ENCODE data around the gene AKT3.

The AKT3 gene

DNA sequence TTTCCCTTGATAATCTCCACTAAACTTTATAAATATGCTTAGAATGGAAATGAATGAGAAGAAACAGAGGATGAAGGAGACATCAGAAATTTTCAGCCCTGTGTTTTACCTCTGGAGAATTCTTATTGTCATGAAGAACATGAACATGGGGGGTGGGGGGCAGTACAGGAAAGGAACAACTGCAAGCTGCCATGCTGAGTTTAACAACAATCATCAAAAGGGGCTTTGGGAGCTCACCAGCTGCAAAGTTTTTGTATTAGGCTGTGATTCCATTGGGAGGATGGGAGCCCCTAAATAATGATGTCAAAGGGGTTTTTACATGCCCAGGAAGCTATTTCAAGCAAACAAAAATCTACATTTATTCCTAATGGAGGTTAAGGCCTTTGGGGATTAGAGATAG, 103.3 kb downstream of the AKT3 start:
- no peaks in the 10 kb centered on the region for H3K9me3 ChIP-seq (replicated peaks; ENCODE audit: insufficient read depth, low read length)
- no peak overlapping the region for H3K27ac ChIP-seq (ENCODE audit: low read length)
- no peak overlapping the region for H3K9ac ChIP-seq (ENCODE audit: low read length)
- H3K4me2 ChIP-seq (ENCODE audit: low read depth, low read length): no peak overlapping the region
- DNase-seq: no peak
- no peaks in the 10 kb centered on the region for H3K4me1 ChIP-seq (ENCODE audit: low read length)
- H3K9me2 ChIP-seq (replicated peaks; ENCODE audit: insufficient read depth, low read length): no peaks in the 10 kb centered on the region
- H4K20me1 ChIP-seq (ENCODE audit: insufficient read depth, low read length): no peaks in the 10 kb centered on the region
- TF ChIP-seq EZH2 (optimal IDR thresholded peaks at IDR 0.05; ENCODE audit: low read depth, low read length) (no peak), CTCF (IDR thresholded peaks at IDR 0.05; ENCODE audit: low read length) (no peak), EZH2phosphoT487 (IDR thresholded peaks at IDR 0.05; ENCODE audit: low read length) (no peak)
- H3F3A ChIP-seq (ENCODE audit: insufficient read depth, low read length): no peaks in the 10 kb centered on the region
- no peak overlapping the region for H3K4me3 ChIP-seq (ENCODE audit: low read length)
- H2AFZ ChIP-seq (ENCODE audit: low read length): no peak overlapping the region
- no peaks in the 10 kb centered on the region for H3K79me2 ChIP-seq (ENCODE audit: low read length)
- no peaks in the 10 kb centered on the region for H3K36me3 ChIP-seq (replicated peaks; ENCODE audit: insufficient read depth, low read length)
- H3K27me3 ChIP-seq (replicated peaks; ENCODE audit: insufficient read depth, low read length): no peaks in the 10 kb centered on the region

DNA sequence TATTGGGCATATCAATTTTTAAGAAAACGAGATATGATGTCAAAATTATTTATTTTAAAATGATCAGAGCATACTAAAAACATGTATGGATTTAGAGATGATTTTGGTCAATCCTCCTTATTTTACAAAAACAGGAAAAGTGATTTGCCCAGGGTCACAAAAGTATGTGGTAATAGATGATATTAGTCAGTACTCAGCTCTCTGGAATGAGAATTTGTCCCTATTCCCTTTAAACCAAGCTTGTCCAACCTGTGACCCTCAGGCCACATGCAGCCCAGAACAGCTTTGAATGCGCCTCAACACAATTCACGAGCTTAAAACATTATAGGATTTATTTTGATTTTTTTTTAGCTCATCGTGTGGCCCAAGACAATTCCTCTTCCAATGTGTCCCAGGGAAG, 104.7 kb downstream of the AKT3 start:
- no peaks in the 10 kb centered on the region for H3F3A ChIP-seq (ENCODE audit: insufficient read depth, low read length)
- no peak overlapping the region for H2AFZ ChIP-seq (ENCODE audit: low read length)
- no peak overlapping the region for H3K4me3 ChIP-seq (ENCODE audit: low read length)
- TF ChIP-seq EZH2 (optimal IDR thresholded peaks at IDR 0.05; ENCODE audit: low read depth, low read length): no peak
- no peaks in the 10 kb centered on the region for H3K9me3 ChIP-seq (replicated peaks; ENCODE audit: insufficient read depth, low read length)
- H3K9me2 ChIP-seq (replicated peaks; ENCODE audit: insufficient read depth, low read length): no peaks in the 10 kb centered on the region
- H3K79me2 ChIP-seq (ENCODE audit: low read length): no peaks in the 10 kb centered on the region
- peaks cover 5% of the 10 kb centered on the region; the same call in 1 of the 2 replicates for H3K4me1 ChIP-seq (ENCODE audit: low read length)
- H3K4me2 ChIP-seq (ENCODE audit: low read depth, low read length): no peak overlapping the region
- no peak overlapping the region for H3K9ac ChIP-seq (ENCODE audit: low read length)
- no peaks in the 10 kb centered on the region for H4K20me1 ChIP-seq (ENCODE audit: insufficient read depth, low read length)
- H3K36me3 ChIP-seq (replicated peaks; ENCODE audit: insufficient read depth, low read length): no peaks in the 10 kb centered on the region
- no peak for DNase-seq
- no peak overlapping the region for H3K27ac ChIP-seq (ENCODE audit: low read length)
- no peaks in the 10 kb centered on the region for H3K27me3 ChIP-seq (replicated peaks; ENCODE audit: insufficient read depth, low read length)

- H3K4me2 ChIP-seq (ENCODE audit: low read depth, low read length): no peak overlapping the region
- no peaks in the 10 kb centered on the region for H3K9me2 ChIP-seq (replicated peaks; ENCODE audit: insufficient read depth, low read length)
- no peak for DNase-seq
- no peaks in the 10 kb centered on the region for H4K20me1 ChIP-seq (ENCODE audit: insufficient read depth, low read length)
- no peaks in the 10 kb centered on the region for H3K36me3 ChIP-seq (replicated peaks; ENCODE audit: insufficient read depth, low read length)
- peaks cover 11% of the 10 kb centered on the region; the same call in 1 of the 2 replicates for H3K4me1 ChIP-seq (ENCODE audit: low read length)
- H3K27me3 ChIP-seq (replicated peaks; ENCODE audit: insufficient read depth, low read length): no peaks in the 10 kb centered on the region
- no peaks in the 10 kb centered on the region for H3K79me2 ChIP-seq (ENCODE audit: low read length)
- H3K4me3 ChIP-seq (ENCODE audit: low read length): no peak overlapping the region
- no peaks in the 10 kb centered on the region for H3F3A ChIP-seq (ENCODE audit: insufficient read depth, low read length)
- no peak overlapping the region for H3K27ac ChIP-seq (ENCODE audit: low read length)
- H3K9me3 ChIP-seq (replicated peaks; ENCODE audit: insufficient read depth, low read length): no peaks in the 10 kb centered on the region
- H3K9ac ChIP-seq (ENCODE audit: low read length): no peak overlapping the region
- TF ChIP-seq EZH2phosphoT487 (IDR thresholded peaks at IDR 0.05; ENCODE audit: low read length) (no peak), EZH2 (optimal IDR thresholded peaks at IDR 0.05; ENCODE audit: low read depth, low read length) (no peak), CTCF (IDR thresholded peaks at IDR 0.05; ENCODE audit: low read length) (no peak)
- no peak overlapping the region for H2AFZ ChIP-seq (ENCODE audit: low read length)
These were observed 107.2 kb downstream of the AKT3 start for GRCh38 chr1:243742819-243743218.

DNA sequence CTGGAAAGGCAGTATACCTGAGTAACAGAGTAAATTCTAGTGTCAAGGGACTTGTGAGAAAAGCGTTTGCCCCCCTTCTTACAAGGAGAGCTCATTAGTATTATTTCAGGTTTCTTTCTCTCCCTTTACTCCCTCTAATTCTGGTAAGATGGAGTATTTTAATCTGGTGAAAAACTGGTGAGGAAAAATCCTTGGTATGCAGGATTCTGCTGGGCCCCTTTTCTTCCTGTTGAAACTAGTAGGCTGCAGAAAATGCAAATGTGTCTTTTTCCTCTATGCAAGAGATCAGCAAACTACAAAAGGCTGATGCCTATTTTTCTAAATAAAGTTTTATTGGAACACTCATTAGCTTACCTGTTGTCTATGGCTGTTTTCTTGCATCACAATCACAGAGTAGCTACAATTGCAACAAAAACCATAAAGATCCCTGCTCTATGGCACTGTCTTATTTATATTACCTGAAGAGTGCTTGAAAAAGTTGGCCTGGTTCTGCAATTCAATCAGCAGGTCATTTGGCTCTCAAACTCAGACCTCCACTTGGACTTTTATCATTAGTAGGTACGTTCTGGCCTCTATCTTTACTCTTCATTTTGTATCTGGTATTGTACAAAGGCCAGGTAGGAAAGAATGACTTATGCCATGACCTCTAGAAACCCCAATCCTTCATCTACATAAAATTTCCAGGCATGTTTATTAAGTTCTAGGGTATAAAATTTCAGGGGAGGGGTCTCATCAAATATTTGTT, 109.6 kb downstream of the AKT3 start:
- no peak for DNase-seq
- Histone ChIP-seq H3K4me1 (ENCODE audit: low read length) (peaks cover 11% of the 10 kb centered on the region; the same call in 1 of the 2 replicates), H3K4me3 (ENCODE audit: low read length) (no peak overlapping the region), H3K9me3 (replicated peaks; ENCODE audit: insufficient read depth, low read length) (no peaks in the 10 kb centered on the region), H3K79me2 (ENCODE audit: low read length) (no peaks in the 10 kb centered on the region), H3K9ac (ENCODE audit: low read length) (no peak overlapping the region), H3K9me2 (replicated peaks; ENCODE audit: insufficient read depth, low read length) (no peaks in the 10 kb centered on the region), H3K4me2 (ENCODE audit: low read depth, low read length) (no peak overlapping the region), H4K20me1 (ENCODE audit: insufficient read depth, low read length) (no peaks in the 10 kb centered on the region), H3F3A (ENCODE audit: insufficient read depth, low read length) (no peaks in the 10 kb centered on the region), H3K27me3 (replicated peaks; ENCODE audit: insufficient read depth, low read length) (no peaks in the 10 kb centered on the region), H2AFZ (ENCODE audit: low read length) (no peak overlapping the region), H3K27ac (ENCODE audit: low read length) (no peak overlapping the region), H3K36me3 (replicated peaks; ENCODE audit: insufficient read depth, low read length) (no peaks in the 10 kb centered on the region)
- TF ChIP-seq CTCF (IDR thresholded peaks at IDR 0.05; ENCODE audit: low read length): no peak
- TF ChIP-seq EZH2 (optimal IDR thresholded peaks at IDR 0.05; ENCODE audit: low read depth, low read length): no peak
- no peak for TF ChIP-seq EZH2phosphoT487 (IDR thresholded peaks at IDR 0.05; ENCODE audit: low read length)

Data from MM.1S (cell line).